CD4-positive, alpha-beta T cell treated with Interleukin-10 for 1 hour (primary cell): ENCODE measurements around the gene KLK4.

ENCODE experiments used
- DNase-seq: peaks from one replicate; pipeline ENCODE4 v3.0.0-alpha.2; 2020

The KLK4 gene

DNA sequence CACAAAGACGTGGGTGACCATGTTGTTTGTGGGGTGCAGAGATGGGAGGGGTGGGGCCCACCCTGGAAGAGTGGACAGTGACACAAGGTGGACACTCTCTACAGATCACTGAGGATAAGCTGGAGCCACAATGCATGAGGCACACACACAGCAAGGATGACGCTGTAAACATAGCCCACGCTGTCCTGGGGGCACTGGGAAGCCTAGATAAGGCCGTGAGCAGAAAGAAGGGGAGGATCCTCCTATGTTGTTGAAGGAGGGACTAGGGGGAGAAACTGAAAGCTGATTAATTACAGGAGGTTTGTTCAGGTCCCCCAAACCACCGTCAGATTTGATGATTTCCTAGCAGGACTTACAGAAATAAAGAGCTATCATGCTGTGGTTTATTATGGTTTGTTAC, 32.3 kb downstream of the KLK4 start:
- DNase-seq = no peak

DNA sequence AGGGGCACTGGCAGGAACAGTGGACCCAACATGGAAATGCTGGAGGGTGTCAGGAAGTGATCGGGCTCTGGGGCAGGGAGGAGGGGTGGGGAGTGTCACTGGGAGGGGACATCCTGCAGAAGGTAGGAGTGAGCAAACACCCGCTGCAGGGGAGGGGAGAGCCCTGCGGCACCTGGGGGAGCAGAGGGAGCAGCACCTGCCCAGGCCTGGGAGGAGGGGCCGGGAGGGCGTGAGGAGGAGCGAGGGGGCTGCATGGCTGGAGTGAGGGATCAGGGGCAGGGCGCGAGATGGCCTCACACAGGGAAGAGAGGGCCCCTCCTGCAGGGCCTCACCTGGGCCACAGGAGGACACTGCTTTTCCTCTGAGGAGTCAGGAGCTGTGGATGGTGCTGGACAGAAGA, 33.9 kb downstream of the KLK4 start:
- no peak for DNase-seq

DNA sequence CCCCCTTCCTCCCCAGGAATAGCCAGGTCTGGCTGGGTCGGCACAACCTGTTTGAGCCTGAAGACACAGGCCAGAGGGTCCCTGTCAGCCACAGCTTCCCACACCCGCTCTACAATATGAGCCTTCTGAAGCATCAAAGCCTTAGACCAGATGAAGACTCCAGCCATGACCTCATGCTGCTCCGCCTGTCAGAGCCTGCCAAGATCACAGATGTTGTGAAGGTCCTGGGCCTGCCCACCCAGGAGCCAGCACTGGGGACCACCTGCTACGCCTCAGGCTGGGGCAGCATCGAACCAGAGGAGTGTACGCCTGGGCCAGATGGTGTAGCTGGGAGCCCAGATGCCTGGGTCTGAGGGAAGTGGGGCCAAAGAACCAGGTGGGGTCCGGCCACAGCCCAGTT, 34.7 kb downstream of the KLK4 start:
- no peak for DNase-seq

DNA sequence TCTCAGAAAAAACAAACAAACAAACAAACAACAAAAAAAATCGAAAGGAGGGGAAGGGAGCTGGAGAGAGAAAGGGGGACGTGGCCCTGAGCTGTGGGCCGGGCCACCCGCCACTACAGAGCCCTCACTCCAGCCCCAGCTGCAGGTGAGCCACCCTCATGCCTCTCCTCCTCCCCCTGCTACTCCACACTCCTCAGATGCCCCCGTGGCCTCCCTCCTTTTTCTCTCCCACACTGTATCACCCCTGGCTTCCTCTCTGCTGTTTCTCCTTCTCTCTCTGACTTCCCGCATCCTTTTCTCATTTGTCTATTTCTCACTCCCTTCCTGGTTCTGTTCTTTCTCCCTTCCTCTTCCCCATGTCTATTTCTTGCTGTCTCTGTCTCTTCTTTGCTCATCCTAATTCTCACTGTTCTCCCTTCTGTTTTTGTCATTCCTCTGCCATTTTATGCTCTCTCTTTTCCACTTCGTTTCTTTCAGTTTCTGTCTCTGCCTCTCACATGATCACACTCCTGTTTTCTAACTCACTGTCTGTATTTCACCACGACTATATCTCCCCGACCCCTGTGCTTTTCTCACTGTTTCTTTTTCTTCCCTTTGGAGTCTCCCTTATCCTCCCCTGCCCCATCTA, 35.3 kb downstream of the KLK4 start:
- DNase-seq = no peak

DNA sequence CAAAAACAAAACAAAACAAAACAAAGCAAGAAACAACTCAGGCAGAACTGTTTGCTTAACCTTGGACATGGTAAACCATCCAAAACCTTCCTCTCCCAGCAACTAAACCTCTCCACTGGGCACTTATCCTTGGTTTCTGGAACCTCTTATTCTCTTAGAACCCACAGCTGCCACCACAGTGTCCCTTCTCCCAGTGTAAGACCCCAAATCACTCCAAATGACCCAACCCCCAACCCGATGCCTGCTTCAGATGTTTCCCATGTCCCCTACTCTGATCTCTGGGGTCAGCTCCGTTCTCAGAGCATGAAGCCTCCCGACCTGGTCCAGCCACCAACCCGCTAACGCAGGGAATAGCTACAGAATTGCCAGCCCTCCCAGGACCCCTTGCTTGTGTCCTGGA, 37.0 kb downstream of the KLK4 start:
- DNase-seq = no peak

DNA sequence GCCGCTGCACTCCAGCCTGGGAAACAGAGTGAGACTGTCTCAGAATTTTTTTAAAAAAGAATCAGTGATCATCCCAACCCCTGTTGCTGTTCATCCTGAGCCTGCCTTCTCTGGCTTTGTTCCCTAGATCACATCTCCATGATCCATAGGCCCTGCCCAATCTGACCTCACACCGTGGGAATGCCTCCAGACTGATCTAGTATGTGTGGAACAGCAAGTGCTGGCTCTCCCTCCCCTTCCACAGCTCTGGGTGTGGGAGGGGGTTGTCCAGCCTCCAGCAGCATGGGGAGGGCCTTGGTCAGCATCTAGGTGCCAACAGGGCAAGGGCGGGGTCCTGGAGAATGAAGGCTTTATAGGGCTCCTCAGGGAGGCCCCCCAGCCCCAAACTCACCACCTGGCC, 38.1 kb downstream of the KLK4 start, which contains the start of gene KLK2:
KLK2 (plus strand) TSS at position 384 of the 400 bp plus-strand sequence. CDS start 35 bp downstream, outside the sequence.
- no peak for DNase-seq

DNA sequence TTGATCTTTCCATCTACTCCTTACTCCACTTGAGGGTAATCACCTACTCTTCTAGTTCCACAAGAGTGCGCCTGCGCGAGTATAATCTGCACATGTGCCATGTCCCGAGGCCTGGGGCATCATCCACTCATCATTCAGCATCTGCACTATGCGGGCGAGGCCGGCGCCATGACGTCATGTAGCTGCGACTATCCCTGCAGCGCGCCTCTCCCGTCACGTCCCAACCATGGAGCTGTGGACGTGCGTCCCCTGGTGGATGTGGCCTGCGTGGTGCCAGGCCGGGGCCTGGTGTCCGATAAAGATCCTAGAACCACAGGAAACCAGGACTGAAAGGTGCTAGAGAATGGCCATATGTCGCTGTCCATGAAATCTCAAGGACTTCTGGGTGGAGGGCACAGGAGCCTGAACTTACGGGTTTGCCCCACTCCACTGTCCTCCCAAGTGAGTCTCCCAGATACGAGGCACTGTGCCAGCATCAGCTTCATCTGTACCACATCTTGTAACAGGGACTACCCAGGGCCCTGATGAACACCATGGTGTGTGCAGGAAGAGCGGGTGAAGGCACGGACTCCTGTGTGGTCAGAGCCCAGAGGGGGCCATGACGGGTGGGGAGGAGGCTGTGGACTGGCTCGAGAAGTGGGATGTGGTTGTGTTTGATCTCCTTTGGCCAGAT, 40.6 kb downstream of the KLK4 start:
- DNase-seq = no peak

DNA sequence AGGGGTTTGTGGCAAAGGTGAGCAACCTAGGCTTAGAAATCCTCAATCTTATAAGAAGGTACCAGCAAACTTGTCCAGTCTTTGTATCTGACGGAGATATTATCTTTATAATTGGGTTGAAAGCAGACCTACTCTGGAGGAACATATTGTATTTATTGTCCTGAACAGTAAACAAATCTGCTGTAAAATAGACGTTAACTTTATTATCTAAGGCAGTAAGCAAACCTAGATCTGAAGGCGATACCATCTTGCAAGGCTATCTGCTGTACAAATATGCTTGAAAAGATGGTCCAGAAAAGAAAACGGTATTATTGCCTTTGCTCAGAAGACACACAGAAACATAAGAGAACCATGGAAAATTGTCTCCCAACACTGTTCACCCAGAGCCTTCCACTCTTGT, 41.7 kb downstream of the KLK4 start:
- DNase-seq = no peak

DNA sequence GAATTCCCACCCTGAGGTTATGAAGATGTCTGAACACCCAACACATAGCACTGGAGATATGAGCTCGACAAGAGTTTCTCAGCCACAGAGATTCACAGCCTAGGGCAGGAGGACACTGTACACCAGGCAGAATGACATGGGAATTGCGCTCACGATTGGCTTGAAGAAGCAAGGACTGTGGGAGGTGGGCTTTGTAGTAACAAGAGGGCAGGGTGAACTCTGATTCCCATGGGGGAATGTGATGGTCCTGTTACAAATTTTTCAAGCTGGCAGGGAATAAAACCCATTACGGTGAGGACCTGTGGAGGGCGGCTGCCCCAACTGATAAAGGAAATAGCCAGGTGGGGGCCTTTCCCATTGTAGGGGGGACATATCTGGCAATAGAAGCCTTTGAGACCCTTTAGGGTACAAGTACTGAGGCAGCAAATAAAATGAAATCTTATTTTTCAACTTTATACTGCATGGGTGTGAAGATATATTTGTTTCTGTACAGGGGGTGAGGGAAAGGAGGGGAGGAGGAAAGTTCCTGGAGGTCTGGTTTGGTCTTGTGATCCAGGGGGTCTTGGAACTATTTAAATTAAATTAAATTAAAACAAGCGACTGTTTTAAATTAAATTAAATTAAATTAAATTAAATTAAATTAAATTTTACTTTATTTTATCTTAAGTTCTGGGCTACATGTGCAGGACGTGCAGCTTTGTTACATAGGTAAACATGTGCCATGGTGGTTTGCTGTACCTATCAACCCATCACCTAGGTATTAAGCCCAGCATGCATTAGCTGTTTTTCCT, 49.5 kb downstream of the KLK4 start:
- DNase-seq = no peak

DNA sequence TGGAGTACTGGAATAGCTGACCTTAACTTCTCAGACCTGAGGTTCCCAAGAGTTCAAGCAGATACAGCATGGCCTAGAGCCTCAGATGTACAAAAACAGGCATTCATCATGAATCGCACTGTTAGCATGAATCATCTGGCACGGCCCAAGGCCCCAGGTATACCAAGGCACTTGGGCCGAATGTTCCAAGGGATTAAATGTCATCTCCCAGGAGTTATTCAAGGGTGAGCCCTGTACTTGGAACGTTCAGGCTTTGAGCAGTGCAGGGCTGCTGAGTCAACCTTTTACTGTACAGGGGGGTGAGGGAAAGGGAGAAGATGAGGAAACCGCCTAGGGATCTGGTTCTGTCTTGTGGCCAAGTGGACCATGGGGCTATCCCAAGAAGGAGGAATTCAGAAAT, 50.2 kb downstream of the KLK4 start:
- no peak for DNase-seq

DNA sequence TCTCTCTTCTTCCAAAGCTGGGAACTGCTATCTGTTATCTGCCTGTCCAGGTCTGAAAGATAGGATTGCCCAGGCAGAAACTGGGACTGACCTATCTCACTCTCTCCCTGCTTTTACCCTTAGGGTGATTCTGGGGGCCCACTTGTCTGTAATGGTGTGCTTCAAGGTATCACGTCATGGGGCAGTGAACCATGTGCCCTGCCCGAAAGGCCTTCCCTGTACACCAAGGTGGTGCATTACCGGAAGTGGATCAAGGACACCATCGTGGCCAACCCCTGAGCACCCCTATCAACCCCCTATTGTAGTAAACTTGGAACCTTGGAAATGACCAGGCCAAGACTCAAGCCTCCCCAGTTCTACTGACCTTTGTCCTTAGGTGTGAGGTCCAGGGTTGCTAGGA, 51.3 kb downstream of the KLK4 start:
- no peak for DNase-seq

DNA sequence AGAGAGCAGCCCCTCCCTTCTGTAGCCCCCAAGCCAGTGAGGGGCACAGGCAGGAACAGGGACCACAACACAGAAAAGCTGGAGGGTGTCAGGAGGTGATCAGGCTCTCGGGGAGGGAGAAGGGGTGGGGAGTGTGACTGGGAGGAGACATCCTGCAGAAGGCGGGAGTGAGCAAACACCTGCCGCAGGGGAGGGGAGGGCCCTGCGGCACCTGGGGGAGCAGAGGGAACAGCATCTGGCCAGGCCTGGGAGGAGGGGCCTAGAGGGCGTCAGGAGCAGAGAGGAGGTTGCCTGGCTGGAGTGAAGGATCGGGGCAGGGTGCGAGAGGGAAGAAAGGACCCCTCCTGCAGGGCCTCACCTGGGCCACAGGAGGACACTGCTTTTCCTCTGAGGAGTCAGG, 52.3 kb downstream of the KLK4 start:
- no peak for DNase-seq

DNA sequence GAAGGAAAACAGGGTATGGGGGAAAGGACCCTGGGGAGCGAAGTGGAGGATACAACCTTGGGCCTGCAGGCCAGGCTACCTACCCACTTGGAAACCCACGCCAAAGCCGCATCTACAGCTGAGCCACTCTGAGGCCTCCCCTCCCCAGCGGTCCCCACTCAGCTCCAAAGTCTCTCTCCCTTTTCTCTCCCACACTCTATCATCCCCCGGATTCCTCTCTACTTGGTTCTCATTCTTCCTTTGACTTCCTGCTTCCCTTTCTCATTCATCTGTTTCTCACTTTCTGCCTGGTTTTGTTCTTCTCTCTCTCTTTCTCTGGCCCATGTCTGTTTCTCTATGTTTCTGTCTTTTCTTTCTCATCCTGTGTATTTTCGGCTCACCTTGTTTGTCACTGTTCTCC, 53.8 kb downstream of the KLK4 start:
- DNase-seq = no peak
